H9 (cell line): Measurements from ENCODE around the gene PARD3. TPM values are rescaled to one million over a fixed set of nuclear protein-coding genes. Genes with fewer than 3 reads are reported as not detected.

ENCODE experiments used
- DNase-seq: peaks from one replicate; pipeline ENCODE4 v3.0.0-alpha.2; 2017
- H2AFZ ChIP-seq: one replicate; pipeline ENCODE4 v1.6.1; 2013; ENCODE audit warnings: mild to moderate bottlenecking, low read length, control low read depth, moderate library complexity
- H2AK5ac ChIP-seq: 2 replicates; pipeline ENCODE4 v1.6.1; 2013; ENCODE audit warnings: low read length, control low read depth, mixed read lengths; ENCODE audit not compliant: insufficient read length
- H2BK120ac ChIP-seq: one replicate; pipeline ENCODE4 v1.6.1; 2013; ENCODE audit warnings: low read depth, mild to moderate bottlenecking, low read length, control low read depth, inconsistent platforms; ENCODE audit not compliant: poor library complexity, severe bottlenecking
- H2BK12ac ChIP-seq: 2 replicates; pipeline ENCODE4 v1.6.1; 2013; ENCODE audit warnings: low read length, control low read depth, mixed read lengths, low read depth; ENCODE audit not compliant: insufficient read length
- H2BK15ac ChIP-seq: 2 replicates; pipeline ENCODE4 v1.6.1; 2013; ENCODE audit warnings: low read depth, low read length, control low read depth
- H2BK20ac ChIP-seq: one replicate; pipeline ENCODE4 v1.6.1; 2013; ENCODE audit warnings: low read depth, mild to moderate bottlenecking, low read length, control low read depth, inconsistent platforms; ENCODE audit not compliant: poor library complexity, severe bottlenecking
- H2BK5ac ChIP-seq: 2 replicates; pipeline ENCODE4 v1.6.1; 2013; ENCODE audit warnings: low read length, control low read depth, mixed read lengths; ENCODE audit not compliant: insufficient read length
- H3K14ac ChIP-seq: 2 replicates; pipeline ENCODE4 v1.6.1; 2013; ENCODE audit warnings: low read length, control low read depth; ENCODE audit not compliant: insufficient read depth
- H3K18ac ChIP-seq: 2 replicates; pipeline ENCODE4 v1.6.1; 2013; ENCODE audit warnings: low read depth, mild to moderate bottlenecking, mixed read lengths, low read length, control low read depth; ENCODE audit not compliant: insufficient read length
- H3K23ac ChIP-seq: 2 replicates; pipeline ENCODE4 v1.6.1; 2013; ENCODE audit warnings: low read length, control low read depth, mixed read lengths, low read depth; ENCODE audit not compliant: insufficient read length
- H3K23me2 ChIP-seq: 2 replicates; pipeline ENCODE4 v1.6.1; 2013; ENCODE audit warnings: low read depth, mild to moderate bottlenecking, mixed read lengths, low read length, control low read depth; ENCODE audit not compliant: insufficient read length, poor library complexity, severe bottlenecking
- H3K27ac ChIP-seq: 2 replicates; pipeline ENCODE4 v1.5.1; 2013; ENCODE audit warnings: low read length, control low read depth, mixed read lengths, low read depth; ENCODE audit not compliant: insufficient read length
- H3K27me3 ChIP-seq: 2 replicates; pipeline ENCODE4 v1.6.1; 2013; ENCODE audit warnings: low read length, control low read depth, inconsistent platforms; ENCODE audit not compliant: insufficient read depth
- H3K4ac ChIP-seq: 2 replicates; pipeline ENCODE4 v1.6.1; 2013; ENCODE audit warnings: low read depth, mild to moderate bottlenecking, control low read depth, inconsistent platforms, low read length, moderate library complexity
- H3K4me1 ChIP-seq: 2 replicates; pipeline ENCODE4 v1.6.1; 2013; ENCODE audit warnings: low read length, control low read depth, inconsistent platforms; ENCODE audit not compliant: insufficient read depth
- H3K4me2 ChIP-seq: 2 replicates; pipeline ENCODE4 v1.6.1; 2013; ENCODE audit warnings: low read length, control low read depth, mixed read lengths; ENCODE audit not compliant: insufficient read length, insufficient read depth
- H3K56ac ChIP-seq: 2 replicates; pipeline ENCODE4 v1.6.1; 2013; ENCODE audit warnings: low read depth, mild to moderate bottlenecking, mixed read lengths, low read length, control low read depth; ENCODE audit not compliant: insufficient read length
- H3K79me1 ChIP-seq: 2 replicates; pipeline ENCODE4 v1.6.1; 2013; ENCODE audit warnings: low read depth, mild to moderate bottlenecking, moderate library complexity, low read length, control low read depth, inconsistent platforms; ENCODE audit not compliant: insufficient read depth, poor library complexity, severe bottlenecking
- H3K79me2 ChIP-seq: 2 replicates; pipeline ENCODE4 v1.6.1; 2013; ENCODE audit warnings: low read length, control low read depth, inconsistent platforms; ENCODE audit not compliant: insufficient read depth
- H3K9ac ChIP-seq: 2 replicates; pipeline ENCODE4 v1.6.1; 2013; ENCODE audit warnings: low read length, control low read depth, mixed read lengths; ENCODE audit not compliant: insufficient read length; ENCODE audit errors: extremely low read depth
- H3K9me3 ChIP-seq: one replicate; pipeline ENCODE4 v1.6.1; 2013; ENCODE audit warnings: low read depth, low read length, inconsistent platforms; ENCODE audit not compliant: control insufficient read depth
- H3T11ph ChIP-seq: one replicate; pipeline ENCODE4 v1.6.1; 2013; ENCODE audit warnings: mild to moderate bottlenecking, low read length, control low read depth, inconsistent platforms
- H4K20me1 ChIP-seq: one replicate; pipeline ENCODE4 v1.6.1; 2013; ENCODE audit not compliant: control insufficient read depth, insufficient read length, insufficient read depth
- H4K5ac ChIP-seq: 2 replicates; pipeline ENCODE4 v1.6.1; 2013; ENCODE audit warnings: low read depth, mild to moderate bottlenecking, mixed read lengths, low read length, control low read depth; ENCODE audit not compliant: insufficient read length
- H4K8ac ChIP-seq: replicated peaks from 2 replicates; pipeline ENCODE4 v1.6.1; 2013; ENCODE audit warnings: low read length, control low read depth, mixed read lengths, low read depth; ENCODE audit not compliant: insufficient read length
- H4K91ac ChIP-seq: 2 replicates; pipeline ENCODE4 v1.6.1; 2013; ENCODE audit warnings: low read depth, mild to moderate bottlenecking, moderate library complexity, mixed read lengths, low read length, control low read depth; ENCODE audit not compliant: insufficient read length
- H3K27ac Mint-ChIP-seq, 3 experiments: 2 replicates in 2 of 3; 3 replicates in 1 of 3; pipeline ENCODE4 v1.8.0; 2020 to 2021; ENCODE audit warnings: mixed read lengths in 3 of 3, mild to moderate bottlenecking in 1 of 3, moderate library complexity in 1 of 3
- H3K27me3 Mint-ChIP-seq: 2 replicates; pipeline ENCODE4 v1.8.0; 2021; ENCODE audit warnings: low read depth, mild to moderate bottlenecking, moderate library complexity, mixed read lengths
- H3K36me3 Mint-ChIP-seq, 3 experiments: 2 replicates in 2 of 3; 3 replicates in 1 of 3; pipeline ENCODE4 v1.8.0; 2020 to 2021; ENCODE audit warnings: low read depth in 3 of 3, mixed read lengths in 3 of 3; ENCODE audit not compliant: insufficient read depth in 1 of 3
- H3K4me1 Mint-ChIP-seq, 2 experiments: 2 replicates each; pipeline ENCODE4 v1.8.0; 2020; ENCODE audit warnings: mixed read lengths in 2 of 2
- H3K4me3 Mint-ChIP-seq, 2 experiments: 2 replicates in 1 of 2; 3 replicates in 1 of 2; pipeline ENCODE4 v1.8.0; 2020 to 2021; ENCODE audit warnings: mild to moderate bottlenecking in 2 of 2, mixed read lengths in 2 of 2, moderate library complexity in 1 of 2
- H3K9me3 Mint-ChIP-seq, 2 experiments: 2 replicates in 1 of 2; 3 replicates in 1 of 2; pipeline ENCODE4 v1.8.0; 2020; ENCODE audit warnings: mild to moderate bottlenecking in 2 of 2, mixed read lengths in 2 of 2, moderate library complexity in 1 of 2
- WGBS: extraction: QIAGEN DNeasy Blood & Tissue Kit; methylation state at CpG from one replicate; pipeline ENCODE4 v1.1.7; 2013; ENCODE audit warnings: missing lambda C conversion rate, low lambda C conversion rate, mixed read lengths; ENCODE audit not compliant: insufficient read length; ENCODE audit errors: extremely low coverage; 5-methylcytosine and 5-hydroxymethylcytosine counted together
- total RNA-seq: library from RNA; stranded (reverse); gene quantifications from 2 replicates; pipeline ENCODE4 v1.2.1, GENCODE V29; 2021
- TF ChIP-seq, protein P1 (sequence below): fragments of 200-600 bp; sonication (generic); conservative IDR thresholded peaks from 3 replicates; pipeline ENCODE4 v1.8.0; 2021; ENCODE audit warnings: antibody characterized with exemption, mild to moderate bottlenecking

PARD3 gene
- total RNA-seq, 1 experiment from 2014 or later, result 44.7 TPM

DNA sequence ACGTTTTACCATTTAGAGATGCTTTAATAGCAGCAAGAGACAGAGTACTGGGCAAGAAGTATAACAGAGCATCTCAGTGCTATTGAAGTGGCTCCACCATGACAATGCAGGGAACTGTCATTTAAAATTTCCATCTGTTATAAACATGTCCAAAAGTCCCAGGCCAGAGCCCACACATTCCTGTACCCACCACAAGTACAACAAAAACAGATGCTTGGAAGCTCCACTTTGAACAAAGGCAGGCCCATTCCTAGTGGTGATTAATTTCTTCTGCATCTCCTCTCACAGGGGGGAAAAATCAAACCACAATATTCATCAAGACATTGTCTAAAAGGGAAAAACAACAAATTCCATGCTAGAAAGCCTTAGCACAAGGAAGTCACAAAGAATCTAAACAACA, 627.9 kb downstream of the PARD3 start:
- Histone ChIP-seq H4K91ac (no peak overlapping the region), H4K5ac (no peak overlapping the region), H2AK5ac (no peak overlapping the region), H2BK5ac (no peak overlapping the region), H3K14ac (no peak overlapping the region), H3K9me3 (no peaks in the 10 kb centered on the region), H2BK20ac (no peak overlapping the region), H3K18ac (no peak overlapping the region), H4K8ac (no peak overlapping the region), H3K79me1 (no peaks in the 10 kb centered on the region), H2AFZ (no peak overlapping the region), H2BK120ac (no peak overlapping the region), H3K79me2 (no peaks in the 10 kb centered on the region), H2BK12ac (no peak overlapping the region), H3K27ac (no peak overlapping the region), H3K9ac (no peak overlapping the region), H3K27me3 (no peaks in the 10 kb centered on the region), H3K4ac (no peak overlapping the region), H3K56ac (no peak overlapping the region), H3K4me1 (peaks cover 27% of the 10 kb centered on the region; the same call in 1 of the 2 replicates), H3T11ph (no peak overlapping the region), H4K20me1 (no peaks in the 10 kb centered on the region), H3K23me2 (no peaks in the 10 kb centered on the region), H3K23ac (no peak overlapping the region), H3K4me2 (no peak overlapping the region), H2BK15ac (no peak overlapping the region)
- no CpG with 5 or more reads among the region's 1 CpG for WGBS
- Mint-ChIP-seq H3K4me3 (no peak overlapping the region), H3K9me3 (no peaks in the 10 kb centered on the region), H3K4me1 (peaks cover 69 to 78% of the 10 kb centered on the region in 2 experiments), H3K27ac (peak overlapping the region in 2 of 3 experiments; percentile 88 to 95; a peak in 5 of 7 replicates), H3K27me3 (no peaks in the 10 kb centered on the region), H3K36me3 (no peaks in the 10 kb centered on the region; a peak in 2 of 7 replicates)
- DNase-seq, result no peak
- TF ChIP-seq, protein P1, sequence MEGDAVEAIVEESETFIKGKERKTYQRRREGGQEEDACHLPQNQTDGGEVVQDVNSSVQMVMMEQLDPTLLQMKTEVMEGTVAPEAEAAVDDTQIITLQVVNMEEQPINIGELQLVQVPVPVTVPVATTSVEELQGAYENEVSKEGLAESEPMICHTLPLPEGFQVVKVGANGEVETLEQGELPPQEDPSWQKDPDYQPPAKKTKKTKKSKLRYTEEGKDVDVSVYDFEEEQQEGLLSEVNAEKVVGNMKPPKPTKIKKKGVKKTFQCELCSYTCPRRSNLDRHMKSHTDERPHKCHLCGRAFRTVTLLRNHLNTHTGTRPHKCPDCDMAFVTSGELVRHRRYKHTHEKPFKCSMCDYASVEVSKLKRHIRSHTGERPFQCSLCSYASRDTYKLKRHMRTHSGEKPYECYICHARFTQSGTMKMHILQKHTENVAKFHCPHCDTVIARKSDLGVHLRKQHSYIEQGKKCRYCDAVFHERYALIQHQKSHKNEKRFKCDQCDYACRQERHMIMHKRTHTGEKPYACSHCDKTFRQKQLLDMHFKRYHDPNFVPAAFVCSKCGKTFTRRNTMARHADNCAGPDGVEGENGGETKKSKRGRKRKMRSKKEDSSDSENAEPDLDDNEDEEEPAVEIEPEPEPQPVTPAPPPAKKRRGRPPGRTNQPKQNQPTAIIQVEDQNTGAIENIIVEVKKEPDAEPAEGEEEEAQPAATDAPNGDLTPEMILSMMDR, result no peak
